Endodermal cell (in vitro differentiated cells): ENCODE results near the gene MELTF. TPM values are rescaled to one million over a fixed set of nuclear protein-coding genes. Genes with fewer than 3 reads are reported as not detected.
A peak's percentile ranks its signal among the peaks of the same experiment; 100 is the strongest.

ENCODE experiments used
- DNase-seq: peaks from one replicate; pipeline ENCODE4 v3.0.0-alpha.2; 2017
- H3K27ac ChIP-seq: 2 replicates; pipeline ENCODE4 v1.5.1; 2013; ENCODE audit warnings: mild to moderate bottlenecking, low read depth, low read length, moderate library complexity
- H3K27me3 ChIP-seq: 2 replicates; pipeline ENCODE4 v1.6.1; 2013; ENCODE audit warnings: mild to moderate bottlenecking, low read length, moderate library complexity; ENCODE audit not compliant: insufficient read depth, control insufficient read depth, poor library complexity, severe bottlenecking
- H3K36me3 ChIP-seq: 2 replicates; pipeline ENCODE4 v1.7.0; 2013; ENCODE audit warnings: mild to moderate bottlenecking, low read length, moderate library complexity; ENCODE audit not compliant: control insufficient read depth, insufficient read depth
- H3K4me1 ChIP-seq: one replicate; pipeline ENCODE4 v1.7.0; 2013; ENCODE audit warnings: low read length; ENCODE audit not compliant: control insufficient read depth, insufficient read depth
- H3K4me3 ChIP-seq: 2 replicates; pipeline ENCODE4 v1.5.1; 2013; ENCODE audit warnings: mild to moderate bottlenecking, low read length, moderate library complexity
- H3K9ac ChIP-seq: 2 replicates; pipeline ENCODE4 v1.6.1; 2013; ENCODE audit warnings: mild to moderate bottlenecking, low read length, moderate library complexity; ENCODE audit not compliant: poor library complexity, severe bottlenecking; ENCODE audit errors: extremely low read depth
- H3K9me3 ChIP-seq: 2 replicates; pipeline ENCODE4 v1.6.1; 2013; ENCODE audit warnings: mild to moderate bottlenecking, low read length, moderate library complexity; ENCODE audit not compliant: control insufficient read depth
- H3K27ac Mint-ChIP-seq: 2 replicates; pipeline ENCODE4 v1.8.0; 2020; ENCODE audit warnings: mixed read lengths
- H3K27me3 Mint-ChIP-seq: 2 replicates; pipeline ENCODE4 v1.8.0; 2021; ENCODE audit warnings: mild to moderate bottlenecking, mixed read lengths; ENCODE audit not compliant: insufficient read depth
- H3K36me3 Mint-ChIP-seq: 2 replicates; pipeline ENCODE4 v1.8.0; 2020; ENCODE audit warnings: low read depth, mixed read lengths
- H3K4me1 Mint-ChIP-seq: 2 replicates; pipeline ENCODE4 v1.8.0; 2020; ENCODE audit warnings: mixed read lengths
- H3K4me3 Mint-ChIP-seq: 2 replicates; pipeline ENCODE4 v1.8.0; 2020; ENCODE audit warnings: mild to moderate bottlenecking, moderate library complexity, mixed read lengths
- H3K9me3 Mint-ChIP-seq: 2 replicates; pipeline ENCODE4 v1.8.0; 2020; ENCODE audit warnings: mild to moderate bottlenecking, mixed read lengths
- WGBS, 2 experiments: methylation state at CpG; one replicate each; pipeline versions ENCODE4 v1.1.5 to v1.1.7; 2013; ENCODE audit warnings: missing lambda C conversion rate in 2 of 2, mixed read lengths in 1 of 2; ENCODE audit not compliant: insufficient coverage in 1 of 2, insufficient read length in 1 of 2; 5-methylcytosine and 5-hydroxymethylcytosine counted together
- total RNA-seq, 2 donors: library from RNA; stranded (reverse); fragmentation: NEBNext Ultra II Directional in 1 of 2; extraction: Animal tissue kit (Norgen Biotek cat#: 25700) in 1 of 2; gene quantifications; 2 replicates in 1 of 2; 3 replicates in 1 of 2; pipeline ENCODE4 v1.2.1, GENCODE V29; 2021
- TF ChIP-seq, protein P1 (sequence below): fragments of 200-600 bp; sonication (generic); conservative IDR thresholded peaks from 2 replicates; pipeline ENCODE4 v1.5.0; 2021; ENCODE audit warnings: antibody characterized with exemption, mild to moderate bottlenecking

Gene MELTF
- total RNA-seq, 2 donors from 2014 or later = 11.3 to 15.1 TPM

DNA sequence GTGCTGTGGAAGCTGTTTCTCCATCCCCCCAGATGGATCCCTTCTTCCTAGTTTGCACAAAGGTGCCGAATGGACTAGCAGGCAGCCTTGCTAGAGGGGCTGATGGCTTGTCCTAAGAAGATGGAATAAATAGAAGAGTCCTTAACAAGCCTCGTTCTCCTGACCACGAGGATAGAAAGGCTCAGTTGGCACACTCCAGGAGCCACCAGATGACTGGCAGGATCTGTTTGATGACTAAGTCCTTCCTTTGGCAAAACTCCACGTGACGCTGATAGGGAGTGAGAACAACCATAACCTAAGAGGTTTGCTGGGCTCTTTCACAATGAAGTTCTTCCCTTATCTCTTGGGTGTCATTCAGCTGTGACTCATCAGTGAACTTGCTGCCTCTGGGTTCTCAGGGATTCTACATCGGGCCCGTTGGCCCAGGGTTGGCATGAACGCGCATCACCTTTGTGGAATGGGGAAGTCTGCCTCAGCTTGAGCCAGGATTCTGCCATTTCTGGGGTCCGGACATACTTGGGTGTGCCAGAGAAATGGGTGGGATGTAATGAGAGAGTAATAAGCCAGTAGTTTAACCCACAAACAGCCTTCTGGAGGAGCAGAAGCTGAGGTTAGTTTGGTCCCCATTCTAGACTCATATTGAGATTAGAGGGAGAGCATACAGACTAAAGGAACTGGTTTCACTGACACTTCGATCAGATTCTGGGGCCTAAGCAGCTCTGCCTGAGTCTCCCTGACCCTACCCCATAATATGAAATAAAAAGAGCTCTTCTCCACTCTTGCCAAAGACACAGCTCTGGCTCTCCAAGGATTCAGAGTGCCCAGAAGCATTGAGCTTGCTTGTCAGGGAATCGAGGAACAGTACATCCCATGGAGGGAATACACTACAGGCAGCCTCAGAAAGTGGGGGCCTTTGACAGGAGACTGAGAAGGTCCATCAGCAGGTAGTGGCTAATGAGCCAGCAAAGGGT is 2.0 kb upstream of the MELTF start:
- Mint-ChIP-seq H3K36me3 (no peaks in the 10 kb centered on the region), H3K27me3 (peaks cover 40% of the 10 kb centered on the region), H3K4me3 (no peak overlapping the region), H3K27ac (peak overlapping the region; percentile 77), H3K9me3 (no peaks in the 10 kb centered on the region), H3K4me1 (peaks cover 9% of the 10 kb centered on the region)
- TF ChIP-seq, protein P1, sequence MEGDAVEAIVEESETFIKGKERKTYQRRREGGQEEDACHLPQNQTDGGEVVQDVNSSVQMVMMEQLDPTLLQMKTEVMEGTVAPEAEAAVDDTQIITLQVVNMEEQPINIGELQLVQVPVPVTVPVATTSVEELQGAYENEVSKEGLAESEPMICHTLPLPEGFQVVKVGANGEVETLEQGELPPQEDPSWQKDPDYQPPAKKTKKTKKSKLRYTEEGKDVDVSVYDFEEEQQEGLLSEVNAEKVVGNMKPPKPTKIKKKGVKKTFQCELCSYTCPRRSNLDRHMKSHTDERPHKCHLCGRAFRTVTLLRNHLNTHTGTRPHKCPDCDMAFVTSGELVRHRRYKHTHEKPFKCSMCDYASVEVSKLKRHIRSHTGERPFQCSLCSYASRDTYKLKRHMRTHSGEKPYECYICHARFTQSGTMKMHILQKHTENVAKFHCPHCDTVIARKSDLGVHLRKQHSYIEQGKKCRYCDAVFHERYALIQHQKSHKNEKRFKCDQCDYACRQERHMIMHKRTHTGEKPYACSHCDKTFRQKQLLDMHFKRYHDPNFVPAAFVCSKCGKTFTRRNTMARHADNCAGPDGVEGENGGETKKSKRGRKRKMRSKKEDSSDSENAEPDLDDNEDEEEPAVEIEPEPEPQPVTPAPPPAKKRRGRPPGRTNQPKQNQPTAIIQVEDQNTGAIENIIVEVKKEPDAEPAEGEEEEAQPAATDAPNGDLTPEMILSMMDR = no peak
- no peaks in the 10 kb centered on the region for H3K9me3 ChIP-seq
- no peak overlapping the region for H3K27ac ChIP-seq
- H3K4me3 ChIP-seq = no peak overlapping the region
- H3K4me1 ChIP-seq = peaks cover 6% of the 10 kb centered on the region
- no peak overlapping the region for H3K9ac ChIP-seq
- peak; percentile 76 for DNase-seq
- peaks cover 18% of the 10 kb centered on the region for H3K27me3 ChIP-seq
- no peaks in the 10 kb centered on the region for H3K36me3 ChIP-seq
- WGBS, 2 experiments = 79 to 84% methylated on average over 11 to 12 of the region's 12 CpGs

DNA sequence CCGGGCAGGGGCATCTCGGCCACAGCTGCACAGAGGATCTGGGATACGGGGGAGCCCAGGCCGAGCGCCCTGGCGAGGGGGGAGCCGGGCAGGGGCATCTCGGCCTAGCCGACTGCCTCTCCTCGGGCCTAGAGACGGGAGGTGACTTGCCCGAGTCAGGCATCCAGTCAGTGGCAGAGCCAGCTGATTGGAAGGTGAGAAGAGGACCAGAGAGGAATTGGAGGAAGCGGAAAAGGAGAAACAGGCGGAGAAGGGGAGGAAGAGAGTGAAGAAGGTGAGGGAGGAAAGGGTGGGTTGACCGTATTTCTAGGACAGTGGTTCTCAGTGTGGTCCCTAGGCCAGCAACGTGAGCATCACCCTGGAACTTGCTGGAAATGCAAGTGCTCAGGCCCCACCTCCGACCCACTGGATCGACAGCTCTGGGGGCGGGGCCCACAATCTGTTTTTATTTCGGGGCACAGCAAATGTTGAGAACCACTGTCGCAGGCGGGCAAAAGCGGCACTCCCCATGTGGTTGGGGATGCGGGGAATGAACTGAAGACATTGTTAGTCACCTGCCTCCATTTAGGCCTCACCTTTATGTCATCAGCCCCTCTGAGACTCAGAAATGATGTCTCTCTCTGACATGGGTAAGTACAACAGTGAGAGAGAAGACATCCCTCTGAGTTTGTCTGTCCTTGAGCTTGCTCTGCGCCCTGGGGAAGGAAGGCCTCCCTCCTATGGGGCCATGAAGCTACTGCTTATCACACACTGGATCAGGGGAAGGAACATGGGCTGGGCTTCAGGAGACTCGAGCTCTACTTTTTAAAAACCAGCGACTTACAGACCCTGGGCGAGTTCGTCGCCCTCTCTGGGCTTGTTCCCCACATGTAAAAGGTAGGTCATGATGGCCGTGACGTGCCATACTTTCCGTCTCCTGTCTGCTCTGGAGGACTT is 1.0 kb upstream of the MELTF start:
- no peak overlapping the region for H3K27ac ChIP-seq
- peaks cover 6% of the 10 kb centered on the region for H3K4me1 ChIP-seq
- H3K36me3 ChIP-seq = no peaks in the 10 kb centered on the region
- no peak for DNase-seq
- Mint-ChIP-seq H3K4me3 (no peak overlapping the region), H3K27me3 (peaks cover 39% of the 10 kb centered on the region), H3K9me3 (no peaks in the 10 kb centered on the region), H3K27ac (no peak overlapping the region), H3K4me1 (peaks cover 9% of the 10 kb centered on the region), H3K36me3 (peaks cover 3% of the 10 kb centered on the region)
- no peak overlapping the region for H3K4me3 ChIP-seq
- TF ChIP-seq, protein P1 = no peak
- 91 to 94% methylated on average over 23 to 31 of the region's 33 CpGs for WGBS, 2 experiments
- no peaks in the 10 kb centered on the region for H3K9me3 ChIP-seq
- H3K27me3 ChIP-seq = peaks cover 18% of the 10 kb centered on the region
- no peak overlapping the region for H3K9ac ChIP-seq

DNA sequence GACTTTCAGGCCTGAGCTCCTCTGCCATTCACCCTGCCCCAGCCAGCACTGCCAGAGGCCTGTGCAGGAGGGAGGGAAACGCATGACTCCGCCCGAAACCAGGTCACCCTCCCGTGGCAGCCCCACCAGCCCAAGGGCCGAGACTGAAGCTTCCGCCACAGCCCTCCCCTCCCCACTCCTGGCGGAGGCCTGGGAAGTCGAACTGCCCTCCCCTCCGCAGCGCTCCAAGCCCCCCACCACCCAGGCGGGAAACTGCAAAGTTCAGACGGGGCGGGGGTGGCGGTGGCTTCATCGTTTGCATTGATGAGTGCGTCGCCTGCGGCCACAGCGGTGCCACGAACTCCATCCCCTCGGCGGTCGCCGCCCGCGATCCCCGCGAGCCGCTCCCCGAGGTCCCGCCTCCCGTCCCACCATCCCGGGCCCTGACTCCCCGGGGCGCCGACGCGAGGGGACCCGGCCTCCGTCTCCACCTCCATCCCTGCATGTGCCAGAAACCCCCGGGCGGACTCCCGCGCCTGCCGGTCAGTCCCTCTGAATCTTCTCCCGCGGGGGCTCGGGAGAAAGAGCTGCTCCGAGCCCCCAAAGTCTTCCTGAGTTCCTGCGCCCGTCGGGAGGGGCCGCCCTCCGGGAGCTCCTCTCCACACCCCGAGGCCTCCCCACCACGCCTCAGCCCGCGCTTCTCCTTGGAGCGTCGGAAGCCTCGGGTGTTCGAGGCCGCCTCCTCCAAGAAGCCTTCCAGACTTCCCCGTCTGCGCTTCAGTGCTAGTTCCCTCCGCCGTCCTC is 698 bp downstream of the MELTF start:
- Mint-ChIP-seq H3K9me3 (no peaks in the 10 kb centered on the region), H3K4me3 (peak overlapping the region; percentile 63), H3K4me1 (peaks cover 9% of the 10 kb centered on the region), H3K36me3 (peaks cover 5% of the 10 kb centered on the region), H3K27ac (no peak overlapping the region), H3K27me3 (peaks cover 43% of the 10 kb centered on the region)
- 13 to 16% methylated on average over 22 to 65 of the region's 67 CpGs for WGBS, 2 experiments
- Histone ChIP-seq H3K27me3 (peaks cover 18% of the 10 kb centered on the region), H3K4me1 (peaks cover 6% of the 10 kb centered on the region), H3K27ac (no peak overlapping the region), H3K9ac (no peak overlapping the region), H3K4me3 (peak overlapping the region; percentile 66), H3K36me3 (no peaks in the 10 kb centered on the region), H3K9me3 (no peaks in the 10 kb centered on the region)
- TF ChIP-seq, protein P1 = no peak
- no peak for DNase-seq
